HCT116 (cell line): ENCODE data around the gene PAFAH1B1.

ENCODE experiments used
- CEBPB ChIP-seq: IDR thresholded peaks from 2 replicates; pipeline ENCODE4 v1.6.1; 2012; ENCODE audit warnings: low read depth
- EZH2phosphoT487 ChIP-seq: fragments of 200-600 bp; IDR thresholded peaks from 2 replicates; pipeline ENCODE4 v1.6.1; 2018; ENCODE audit warnings: antibody characterized with exemption, borderline replicate concordance
- POLR2AphosphoS5 ChIP-seq: IDR thresholded peaks from 2 replicates; pipeline ENCODE4 v1.6.1; 2011; ENCODE audit warnings: mild to moderate bottlenecking, low read depth, low read length, moderate library complexity
- RAD21 ChIP-seq: IDR thresholded peaks from 2 replicates; pipeline ENCODE4 v1.6.1; 2012; ENCODE audit warnings: low read depth, mild to moderate bottlenecking
- SP1 ChIP-seq: IDR thresholded peaks from 2 replicates; pipeline ENCODE4 v1.6.1; 2012; ENCODE audit warnings: low read depth
- TF ChIP-seq, protein P1 (sequence below), 3 experiments: fragments of 200-600 bp in 1 of 3; sonication (generic) in 1 of 3; IDR thresholded peaks in 2 of 3; conservative IDR thresholded peaks in 1 of 3; 2 replicates each; pipeline ENCODE4 v1.5.1; 2012 to 2017; ENCODE audit warnings: low read depth in 2 of 3, low read length in 2 of 3, antibody characterized with exemption in 1 of 3, borderline replicate concordance in 1 of 3, control low read depth in 1 of 3, mild to moderate bottlenecking in 1 of 3, mixed read lengths in 1 of 3, mixed run types in 1 of 3, moderate library complexity in 1 of 3; ENCODE audit not compliant: insufficient read depth in 1 of 3
- TF ChIP-seq, protein P2 (sequence below): IDR thresholded peaks from 2 replicates; pipeline ENCODE4 v1.6.1; 2012

DNA sequence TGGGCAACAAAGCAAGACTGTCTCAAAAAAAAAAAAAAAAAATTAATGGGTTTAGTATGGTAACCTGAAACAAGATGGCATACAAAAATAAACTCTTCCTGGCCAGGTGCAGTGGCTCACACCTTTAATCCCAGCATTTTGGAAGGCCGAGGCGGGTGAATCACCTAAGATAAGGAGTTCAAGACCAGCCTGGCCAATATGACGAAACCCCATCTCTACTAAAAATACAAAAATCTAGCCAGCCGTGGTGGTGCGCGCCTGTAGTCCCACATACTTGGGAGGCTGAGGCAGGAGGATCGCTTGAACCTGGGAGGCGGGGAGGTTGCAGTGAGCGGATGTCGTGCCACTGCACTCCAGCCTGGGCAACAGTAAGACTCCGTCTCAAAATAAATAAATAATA is 55.7 kb downstream of the PAFAH1B1 start:
- no peak for TF ChIP-seq CEBPB
- TF ChIP-seq, protein P1, sequence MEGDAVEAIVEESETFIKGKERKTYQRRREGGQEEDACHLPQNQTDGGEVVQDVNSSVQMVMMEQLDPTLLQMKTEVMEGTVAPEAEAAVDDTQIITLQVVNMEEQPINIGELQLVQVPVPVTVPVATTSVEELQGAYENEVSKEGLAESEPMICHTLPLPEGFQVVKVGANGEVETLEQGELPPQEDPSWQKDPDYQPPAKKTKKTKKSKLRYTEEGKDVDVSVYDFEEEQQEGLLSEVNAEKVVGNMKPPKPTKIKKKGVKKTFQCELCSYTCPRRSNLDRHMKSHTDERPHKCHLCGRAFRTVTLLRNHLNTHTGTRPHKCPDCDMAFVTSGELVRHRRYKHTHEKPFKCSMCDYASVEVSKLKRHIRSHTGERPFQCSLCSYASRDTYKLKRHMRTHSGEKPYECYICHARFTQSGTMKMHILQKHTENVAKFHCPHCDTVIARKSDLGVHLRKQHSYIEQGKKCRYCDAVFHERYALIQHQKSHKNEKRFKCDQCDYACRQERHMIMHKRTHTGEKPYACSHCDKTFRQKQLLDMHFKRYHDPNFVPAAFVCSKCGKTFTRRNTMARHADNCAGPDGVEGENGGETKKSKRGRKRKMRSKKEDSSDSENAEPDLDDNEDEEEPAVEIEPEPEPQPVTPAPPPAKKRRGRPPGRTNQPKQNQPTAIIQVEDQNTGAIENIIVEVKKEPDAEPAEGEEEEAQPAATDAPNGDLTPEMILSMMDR (IDR thresholded peaks at IDR 0.05 in 2 of 3, conservative IDR thresholded peaks at IDR 0.05 in 1 of 3; ENCODE audit: borderline replicate concordance in 1 of 3, insufficient read depth in 1 of 3, low read depth in 2 of 3, low read length in 2 of 3), result no peak
- TF ChIP-seq EZH2phosphoT487, result no peak
- TF ChIP-seq, protein P2, sequence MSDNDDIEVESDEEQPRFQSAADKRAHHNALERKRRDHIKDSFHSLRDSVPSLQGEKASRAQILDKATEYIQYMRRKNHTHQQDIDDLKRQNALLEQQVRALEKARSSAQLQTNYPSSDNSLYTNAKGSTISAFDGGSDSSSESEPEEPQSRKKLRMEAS, result no peak
- no peak for TF ChIP-seq SP1
- TF ChIP-seq RAD21, result no peak
- TF ChIP-seq POLR2AphosphoS5, result no peak
